Activated CD4-positive, CD25-positive, alpha-beta regulatory T cell (primary cell): ENCODE data around the gene ZNF451.
A peak's percentile ranks its signal among the peaks of the same experiment; 100 is the strongest.

Experiments used
- DNase-seq, 4 experiments: peaks; one replicate each; lab custom pipeline; 2025; lab: John Stamatoyannopoulos, UW

ZNF451 gene

DNA sequence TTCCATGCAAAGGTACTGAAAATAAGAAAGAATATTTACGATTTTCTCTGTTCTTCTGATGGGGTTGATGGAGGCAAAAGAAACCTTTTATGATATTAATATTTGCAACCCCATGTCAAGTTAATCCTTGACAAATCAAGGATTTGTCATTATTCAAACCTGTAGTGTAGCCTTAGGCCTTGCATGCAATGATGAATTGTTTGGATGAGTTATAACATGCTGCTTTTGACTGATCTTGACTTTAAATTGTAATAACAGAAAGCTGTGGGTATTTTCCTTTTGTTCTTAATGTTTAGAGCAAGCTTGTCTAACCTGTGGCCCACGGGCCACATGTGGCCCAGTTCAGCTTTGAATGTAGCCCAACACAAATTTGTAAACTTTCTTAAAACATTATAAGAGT lies 69.1 kb downstream of the ZNF451 start:
- no peak for DNase-seq

DNA sequence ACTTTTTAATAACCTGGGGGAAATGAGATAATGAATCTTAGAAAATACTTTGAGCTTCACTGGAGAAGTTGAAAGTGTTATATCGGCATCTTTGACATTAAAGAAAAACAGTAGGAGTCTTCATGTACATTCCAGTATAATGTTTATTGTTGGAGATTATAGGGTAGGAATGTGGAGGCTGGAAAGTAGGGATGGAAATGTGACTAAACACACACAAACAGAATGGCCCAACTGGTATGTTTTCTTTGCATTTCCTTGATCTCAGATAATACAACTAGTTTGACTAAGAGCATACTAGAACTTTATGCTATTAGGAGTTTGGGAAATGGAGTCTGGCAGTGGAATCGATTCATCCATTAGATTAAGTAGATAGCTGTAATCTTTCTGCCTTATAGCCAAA lies 72.0 kb downstream of the ZNF451 start:
- no peak for DNase-seq

DNA sequence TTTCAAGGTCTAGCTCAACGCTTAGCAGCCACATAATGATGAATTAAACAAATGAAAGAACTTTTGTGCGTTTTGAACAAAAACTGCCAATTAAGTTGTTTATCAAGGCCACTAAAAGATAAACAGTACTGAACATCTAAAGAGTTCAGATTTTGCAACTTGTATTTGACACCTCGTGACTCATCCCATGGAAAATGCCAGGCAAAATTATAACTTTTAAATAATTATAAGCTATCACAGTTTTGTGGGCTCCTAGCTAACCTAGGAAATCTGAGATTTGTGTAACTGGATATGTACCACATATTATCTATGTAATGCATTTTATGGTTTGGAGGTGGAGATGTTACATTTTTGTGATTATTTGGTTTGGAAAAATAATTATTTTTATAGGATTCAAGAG lies 72.5 kb downstream of the ZNF451 start:
- no peak for DNase-seq

DNA sequence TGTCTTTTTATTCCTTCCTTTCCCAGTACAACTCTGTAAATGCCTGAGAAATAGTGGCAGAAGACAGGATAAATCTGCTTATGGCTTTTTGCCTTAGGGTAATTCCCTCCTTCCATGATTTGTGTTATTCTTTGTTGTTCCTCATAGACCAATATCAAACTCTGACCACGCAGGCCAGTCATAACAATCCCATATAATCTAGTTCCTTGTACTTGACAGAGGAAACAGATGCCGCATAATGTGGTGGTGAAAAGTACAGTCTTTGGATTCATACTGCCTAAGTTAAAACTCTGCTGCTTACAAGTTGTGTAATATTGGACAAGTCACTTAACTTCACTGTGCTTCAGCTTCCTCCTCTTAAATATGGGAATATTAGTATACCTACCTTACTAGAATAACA lies 74.0 kb downstream of the ZNF451 start:
- DNase-seq = no peak

DNA sequence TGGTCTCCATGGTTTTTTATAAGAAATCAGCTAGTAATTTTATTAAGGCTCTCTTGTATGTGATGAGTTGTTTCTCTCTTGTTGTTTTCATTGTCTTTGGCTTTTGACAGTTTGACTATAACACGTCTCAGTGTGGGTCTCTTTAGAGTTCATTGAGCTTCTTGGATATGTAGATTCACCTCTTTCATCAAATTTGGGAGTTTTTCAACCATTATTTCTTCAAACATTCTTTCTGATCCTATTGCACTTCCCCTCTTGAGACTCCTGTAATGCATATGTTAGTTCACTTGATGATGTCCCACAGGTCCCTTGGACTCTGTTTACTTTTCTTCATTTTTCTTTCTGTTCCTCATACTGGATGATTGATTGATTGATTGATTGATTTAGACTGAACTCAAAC lies 75.1 kb downstream of the ZNF451 start:
- no peak for DNase-seq

DNA sequence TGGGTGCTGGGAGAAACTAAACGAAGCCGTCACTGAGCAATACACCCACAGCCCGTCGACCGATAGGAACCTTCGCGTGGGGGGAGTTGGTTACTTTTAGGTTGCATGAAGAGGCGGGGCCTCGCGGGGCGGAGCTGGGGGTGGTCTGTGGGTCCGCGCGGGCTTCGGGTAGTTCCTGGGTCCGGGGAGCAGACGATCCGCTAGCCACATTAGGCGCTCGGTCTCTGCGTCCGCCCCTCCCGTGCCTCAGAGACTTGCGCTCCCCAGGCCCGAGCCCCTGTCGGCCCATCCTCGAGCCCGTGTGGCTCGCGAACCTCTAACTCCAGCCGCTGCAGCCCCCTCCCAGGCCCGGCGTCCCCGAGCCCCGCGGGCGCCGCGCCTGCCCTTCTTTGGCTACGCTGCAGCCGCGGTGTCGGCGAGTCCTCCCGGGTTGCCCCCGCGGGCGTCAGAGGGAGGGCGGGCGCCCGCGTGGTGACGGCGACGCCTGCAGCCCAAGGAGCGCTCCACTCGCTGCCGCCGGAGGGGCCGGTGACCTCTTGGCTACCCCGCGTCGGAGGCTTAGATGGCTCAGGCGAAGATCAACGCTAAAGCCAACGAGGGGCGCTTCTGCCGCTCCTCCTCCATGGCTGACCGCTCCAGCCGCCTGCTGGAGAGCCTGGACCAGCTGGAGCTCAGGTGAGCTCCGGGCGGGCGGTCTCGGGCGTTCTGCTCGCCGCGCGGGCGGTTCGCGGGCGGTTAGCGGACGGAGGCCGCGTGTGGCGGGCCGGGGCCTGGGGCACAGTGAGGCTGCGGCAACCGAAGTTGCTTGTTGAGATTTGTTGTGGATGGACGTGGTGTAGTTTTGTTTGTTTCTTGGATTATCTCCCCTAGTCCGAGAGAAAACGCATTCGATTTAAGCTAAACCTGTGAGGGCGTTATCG lies 82.4 kb downstream of the ZNF451 start, which contains the start of gene BAG2:
Gene BAG2 (plus strand): TSS at position 191 of the 920 bp plus-strand sequence. CDS start 372 bp downstream, at position 563.
- DNase-seq = peak; percentile 67 to 81 (median 73)

DNA sequence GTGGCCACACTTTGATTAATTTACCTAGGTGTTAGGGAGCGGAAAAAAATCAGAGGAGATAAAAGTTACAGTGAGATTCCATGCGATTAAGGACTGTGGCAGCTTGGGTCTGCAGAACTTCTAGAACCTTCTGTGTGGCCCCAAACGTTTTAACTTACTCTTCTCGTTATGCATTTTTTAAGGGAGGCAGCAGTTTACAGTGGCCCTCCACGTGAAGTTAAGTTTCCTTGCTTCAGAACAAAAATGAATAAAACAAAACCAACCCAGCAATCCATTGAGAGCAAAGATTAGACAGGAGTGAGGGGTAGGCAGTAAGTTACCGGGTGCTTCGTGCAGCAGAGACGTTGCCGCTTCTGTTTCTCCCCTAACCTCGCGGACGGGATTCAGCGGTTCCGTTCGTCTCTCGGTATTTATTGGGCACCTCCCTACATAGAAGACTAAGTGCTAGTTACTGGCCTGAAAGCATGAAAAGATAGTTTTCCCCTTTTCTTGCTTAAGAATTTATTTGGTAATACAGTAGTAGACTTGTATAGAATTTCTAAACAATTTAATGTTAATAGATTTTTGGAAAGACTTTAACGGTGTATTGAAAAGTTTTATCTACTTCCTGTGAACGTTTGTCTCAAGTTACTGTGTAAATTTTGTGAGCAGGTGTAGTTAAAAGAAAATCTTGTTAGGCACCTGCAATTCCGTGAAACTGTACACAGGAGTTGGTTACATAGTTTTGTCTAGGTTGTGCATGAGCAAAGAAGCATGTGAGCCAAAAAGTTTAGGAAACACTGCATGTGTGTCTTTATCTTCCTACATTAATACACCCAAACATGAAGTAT lies 83.3 kb downstream of the ZNF451 start:
- peak in 1 of 4 experiments; percentile 1 for DNase-seq

DNA sequence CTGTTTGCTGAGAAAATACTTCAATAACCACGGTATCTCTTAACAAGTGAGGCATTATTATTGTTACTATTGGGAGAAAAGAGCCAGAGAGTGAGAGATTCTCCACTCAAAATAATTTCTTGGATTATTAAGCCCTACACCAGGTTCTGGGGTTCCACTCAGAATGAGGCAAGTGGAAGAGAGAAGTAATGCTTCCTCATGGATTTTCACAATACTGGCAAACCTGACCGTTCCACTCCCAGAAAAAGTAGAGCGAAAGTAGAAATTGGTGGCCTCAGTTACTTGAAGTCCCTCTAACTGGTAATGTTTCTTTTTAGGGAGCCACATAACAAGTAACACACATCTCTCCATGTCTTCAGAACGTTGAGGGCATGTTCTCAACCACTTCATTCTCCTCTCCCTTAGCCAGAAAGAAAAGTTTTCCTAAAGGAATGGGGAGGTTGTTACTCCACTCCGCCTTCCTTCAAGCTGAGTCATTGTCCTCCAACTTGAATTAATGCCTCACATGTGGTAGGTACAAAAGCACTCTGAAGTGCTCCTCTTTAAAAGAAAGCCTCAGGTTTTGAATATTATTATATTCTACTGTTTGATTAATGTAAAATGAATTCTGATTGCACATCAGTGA lies 84.0 kb downstream of the ZNF451 start:
- no peak for DNase-seq

DNA sequence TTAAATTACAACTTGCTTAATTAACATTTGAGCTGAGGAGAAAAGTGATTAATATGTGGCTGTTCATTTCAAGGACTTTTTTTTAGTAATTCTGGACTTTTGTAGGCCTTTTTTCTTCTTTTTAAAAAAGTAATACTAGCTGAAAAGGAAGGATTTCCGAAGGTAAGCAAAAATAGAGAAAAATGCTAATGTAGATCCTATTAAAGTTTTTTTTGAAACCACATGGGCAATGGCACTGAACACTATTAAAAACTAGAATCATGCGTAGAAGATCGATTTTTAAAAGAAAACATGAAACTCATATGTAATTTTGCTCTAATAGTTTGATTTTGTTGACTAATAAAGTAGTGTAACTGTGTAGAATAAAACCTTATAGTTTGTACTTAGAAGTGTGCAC lies 84.5 kb downstream of the ZNF451 start:
- DNase-seq = no peak

DNA sequence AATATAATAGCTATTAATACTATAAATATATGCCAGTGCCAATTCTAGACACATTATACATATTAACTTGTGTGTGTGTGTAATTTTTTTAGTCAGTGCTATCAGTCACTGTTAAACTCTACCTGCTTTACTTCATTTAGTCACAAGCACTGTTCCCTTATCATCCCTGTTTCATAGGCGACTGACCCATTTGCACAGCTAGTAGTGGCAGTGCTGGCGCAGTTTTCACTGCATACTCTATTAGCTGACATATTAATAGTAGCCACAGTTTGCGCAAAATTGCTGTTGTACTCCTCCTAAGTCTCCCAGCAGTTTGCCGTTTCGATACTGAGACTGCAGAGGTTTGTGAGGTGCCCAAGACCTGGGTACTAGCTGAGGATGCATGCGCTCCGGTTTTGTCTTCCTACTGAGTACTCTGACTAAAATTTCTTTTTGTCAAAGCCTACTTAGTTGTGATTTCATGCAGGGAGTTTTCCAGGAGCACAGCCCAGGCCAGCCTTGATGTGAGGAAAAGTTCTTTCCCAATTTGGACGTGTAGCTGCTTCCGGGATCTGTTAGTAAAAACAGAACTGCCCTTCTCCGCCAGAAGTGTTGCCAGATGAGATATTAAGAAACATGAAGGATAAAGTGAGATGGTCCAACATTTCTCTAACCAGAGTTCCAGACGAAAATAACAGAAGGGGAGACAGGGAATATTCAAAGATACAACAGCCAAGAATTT lies 87.7 kb downstream of the ZNF451 start:
- no peak for DNase-seq

DNA sequence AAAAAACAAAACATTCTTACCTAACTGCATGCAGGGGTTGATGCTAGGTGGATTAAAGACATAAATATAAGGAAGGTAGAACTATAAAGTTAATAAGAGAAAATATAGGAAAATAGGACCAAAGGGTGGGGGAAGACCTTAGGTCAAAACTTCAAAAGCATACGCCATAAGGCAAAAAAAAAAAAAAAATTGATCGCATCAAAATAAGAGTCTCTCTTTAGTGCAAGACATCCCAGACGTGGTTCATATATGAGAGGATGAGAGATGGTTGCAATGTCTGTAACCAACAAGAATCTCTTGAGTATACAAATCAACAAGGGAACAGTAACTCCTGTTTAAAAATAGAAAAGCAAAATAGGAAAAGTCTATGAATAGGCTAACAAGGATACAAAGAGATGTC lies 90.6 kb downstream of the ZNF451 start:
- DNase-seq = no peak

DNA sequence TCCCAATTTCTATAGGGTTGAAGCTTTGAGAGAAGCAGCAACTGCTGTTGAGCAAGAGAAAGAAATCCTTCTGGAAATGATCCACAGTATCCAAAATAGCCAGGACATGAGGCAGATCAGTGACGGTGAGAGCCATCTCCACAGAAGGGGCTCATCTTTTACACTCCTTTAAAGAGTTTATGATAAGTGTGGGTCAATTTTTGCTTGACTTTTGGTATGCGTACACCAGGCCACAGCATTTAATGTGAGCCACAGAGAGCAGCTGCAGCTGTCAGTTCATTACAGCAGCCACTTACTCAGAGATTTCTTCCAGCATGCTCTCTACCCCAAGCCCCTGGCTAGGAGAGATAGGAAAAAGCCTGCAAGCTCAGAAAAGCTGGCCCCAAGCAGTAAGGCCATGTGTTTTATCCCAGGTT lies 92.0 kb downstream of the ZNF451 start:
- DNase-seq = no peak

DNA sequence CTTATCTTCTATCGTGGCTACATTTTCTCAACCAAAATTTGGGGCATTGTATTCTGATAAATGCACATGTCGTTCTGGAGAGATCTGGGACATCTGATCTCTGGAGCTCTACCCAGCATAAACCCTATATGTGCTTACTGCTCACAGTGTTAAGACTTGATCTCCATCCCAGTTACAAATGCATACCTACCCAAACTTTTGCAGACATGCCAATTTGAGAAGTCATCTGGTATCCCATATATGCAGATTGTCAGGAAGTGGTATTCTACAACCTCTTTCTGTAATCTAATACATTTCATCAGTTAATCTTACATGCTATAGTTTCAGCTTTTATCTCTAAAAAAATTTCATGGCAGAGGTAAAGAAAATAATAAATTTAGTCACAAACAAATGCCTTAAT lies 93.3 kb downstream of the ZNF451 start:
- no peak for DNase-seq

DNA sequence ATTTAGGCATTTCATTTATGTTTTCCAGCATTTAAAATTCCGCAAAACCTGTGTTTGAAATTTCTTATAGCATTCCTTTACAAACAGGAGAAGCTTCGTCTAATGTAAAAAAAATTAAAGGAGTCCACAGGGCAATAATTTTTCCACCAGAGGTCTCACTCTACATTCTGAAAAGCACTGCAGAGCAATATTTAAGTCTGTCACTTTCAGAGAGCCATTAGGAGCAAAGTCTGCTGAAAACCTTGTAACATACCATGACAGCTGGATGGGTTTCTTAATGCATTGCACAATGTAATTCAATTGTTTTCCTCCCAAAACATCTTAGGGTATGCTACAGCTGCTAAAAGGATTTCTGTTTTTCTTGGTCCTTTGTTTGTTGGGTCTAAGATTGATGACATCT lies 100.2 kb downstream of the ZNF451 start:
- no peak for DNase-seq

DNA sequence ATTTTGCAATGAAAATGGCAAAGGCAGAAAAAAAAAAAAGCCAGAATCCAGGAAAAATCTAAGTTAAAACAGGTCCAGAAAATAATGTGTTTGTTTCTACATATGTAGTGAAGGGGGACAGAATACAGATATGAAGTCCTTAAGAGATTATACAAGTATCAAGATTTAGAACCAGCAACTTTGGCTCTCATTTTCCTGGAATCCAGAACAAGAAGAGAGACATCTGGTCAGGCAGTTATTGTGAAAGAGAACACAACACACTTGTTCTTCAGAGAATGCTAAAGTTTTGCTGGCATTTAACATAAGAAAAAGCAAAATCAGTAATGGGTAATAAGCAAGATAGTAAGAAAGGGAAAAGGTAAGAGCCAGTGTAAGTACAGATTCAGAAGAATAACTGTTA lies 103.2 kb downstream of the ZNF451 start:
- no peak for DNase-seq

DNA sequence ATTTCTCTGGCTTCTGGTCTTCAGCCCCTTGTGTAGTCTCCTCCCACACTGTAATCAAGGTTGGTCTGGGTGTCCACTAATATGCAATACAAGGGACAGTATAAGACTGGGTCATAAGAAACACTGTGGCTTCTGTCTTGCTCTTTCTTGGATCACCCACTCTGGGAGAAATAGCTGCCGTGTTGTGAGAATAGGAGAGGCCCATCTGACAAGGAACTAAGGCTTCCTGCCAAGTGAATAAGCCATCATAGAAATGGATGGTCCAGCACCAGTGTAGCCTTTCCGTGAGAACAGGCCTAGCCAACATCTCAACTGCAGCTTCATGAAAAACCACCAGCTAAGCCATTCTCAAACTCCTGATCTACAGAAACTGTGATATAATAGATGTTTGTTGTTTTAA lies 105.5 kb downstream of the ZNF451 start:
- no peak for DNase-seq

DNA sequence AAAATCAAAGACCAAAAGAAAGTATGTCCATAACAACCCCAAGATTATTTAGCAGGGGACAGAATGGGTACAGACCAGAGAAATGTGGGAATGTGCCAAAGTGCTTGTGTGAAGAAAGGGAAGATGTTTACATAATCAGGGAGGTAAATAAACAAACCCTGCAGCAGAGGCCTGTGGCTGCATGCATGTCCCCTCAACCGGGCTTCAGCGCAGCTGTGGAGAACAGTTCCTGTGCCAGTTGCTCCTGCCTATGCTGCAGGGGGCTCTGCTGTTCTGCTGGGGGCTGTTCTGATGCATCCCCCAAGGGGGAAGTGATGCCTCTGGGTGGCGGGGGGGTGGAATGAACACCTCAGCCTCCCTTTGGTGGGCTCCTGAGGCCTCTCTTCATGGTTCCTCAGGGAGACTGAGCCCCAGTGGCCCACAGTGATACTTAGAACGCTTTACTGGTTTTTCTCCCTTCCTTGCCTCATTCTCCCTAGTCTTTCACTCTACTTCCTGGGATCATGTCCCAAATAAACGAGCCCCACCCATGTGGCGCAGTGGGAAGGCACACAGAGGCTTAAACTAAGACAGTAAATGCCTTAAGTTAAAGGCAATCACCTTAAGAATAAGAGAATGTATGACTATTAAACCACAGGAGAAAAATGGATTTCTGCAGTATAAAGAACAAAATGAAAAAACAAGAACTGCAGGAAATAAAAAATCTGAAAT lies 109.1 kb downstream of the ZNF451 start:
- DNase-seq = no peak

DNA sequence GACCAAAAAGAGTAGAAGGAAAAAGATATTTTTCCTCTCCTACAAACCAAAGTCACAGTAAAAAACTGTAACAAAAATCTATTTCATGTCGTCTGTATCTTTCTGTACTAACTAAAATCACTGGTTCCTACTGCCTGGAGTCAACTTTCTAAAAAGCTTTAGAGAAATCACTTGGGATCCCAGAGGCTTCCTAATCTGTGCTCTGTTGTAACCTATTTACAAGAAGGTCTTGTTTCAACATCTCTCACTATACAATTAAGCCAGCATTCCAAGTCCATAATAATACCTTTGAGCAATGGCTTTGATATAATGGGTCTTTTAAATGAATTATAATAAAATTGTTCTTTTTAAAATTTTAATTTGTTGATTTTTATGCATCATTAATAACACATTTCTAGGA lies 111.7 kb downstream of the ZNF451 start:
- no peak for DNase-seq

DNA sequence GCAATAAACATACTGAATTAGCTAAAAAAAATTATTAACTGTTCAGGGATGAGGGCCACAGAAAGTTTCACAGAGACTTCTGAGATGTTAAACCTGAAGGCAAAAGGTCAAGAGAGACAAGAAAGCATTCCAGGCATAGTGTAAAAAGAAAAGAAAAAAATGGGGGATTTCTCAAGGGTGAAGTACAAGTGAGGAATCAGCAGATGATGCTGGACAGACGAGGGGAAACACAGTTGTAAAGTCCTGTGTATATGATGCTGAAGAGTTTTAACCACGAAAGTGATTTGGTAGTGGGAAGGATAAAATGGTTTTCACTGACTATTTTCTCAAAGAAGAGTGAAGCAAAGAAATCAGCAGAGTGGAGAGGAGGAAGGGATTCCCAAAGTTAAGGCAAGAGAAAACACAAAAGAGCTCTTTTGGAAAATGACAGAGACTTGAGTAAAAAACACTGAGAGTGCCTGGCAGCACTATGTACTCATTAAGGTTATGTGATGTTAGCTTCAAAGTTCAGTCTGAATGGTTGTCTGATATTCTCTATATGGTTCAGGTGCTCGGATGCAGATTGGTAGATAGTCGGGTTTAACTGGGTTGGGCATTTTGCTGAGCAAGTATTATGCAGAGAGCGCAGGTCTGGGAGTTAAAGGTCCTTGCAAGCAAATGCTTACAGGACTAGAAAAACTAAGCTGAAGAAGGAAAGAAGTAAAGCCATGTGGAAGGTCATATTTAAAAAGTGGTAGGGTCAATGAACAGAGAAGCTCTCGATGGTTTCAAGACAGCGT lies 115.8 kb downstream of the ZNF451 start:
- no peak for DNase-seq

DNA sequence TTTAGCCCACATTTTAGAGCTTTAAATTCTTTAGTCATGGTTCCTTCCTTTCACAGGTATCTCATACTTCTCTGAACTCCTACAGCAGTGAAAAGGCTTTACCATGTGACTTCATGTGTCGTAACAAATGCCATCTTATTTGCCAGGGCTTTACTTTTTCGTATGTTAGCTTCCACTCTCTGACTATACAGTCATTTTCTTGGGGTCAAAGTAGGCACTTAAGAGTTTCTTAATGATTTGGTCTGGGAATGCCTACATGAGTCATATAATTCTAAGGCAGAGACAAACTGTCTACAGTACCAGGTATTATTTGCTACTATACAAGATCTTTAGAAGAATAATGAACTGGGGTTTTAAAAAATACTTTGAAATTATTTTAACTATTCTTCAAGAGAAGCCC lies 117.2 kb downstream of the ZNF451 start:
- DNase-seq = no peak
